B cell (primary cell): ENCODE measurements around the gene RP9. TPM values are rescaled to one million over a fixed set of nuclear protein-coding genes. Genes with fewer than 3 reads are reported as not detected.

Experiments
- ATAC-seq: fragments of 200-7000 bp; cut with Tn5 transposase; one replicate; pipeline ENCODE4 v1.10.0; 2021; ENCODE audit warnings: low read depth, mild to moderate bottlenecking, moderate number of reproducible peaks, moderate library complexity
- CTCF ChIA-PET: fragments of 350-600 bp; sonication (Branson Sonifier 250); formaldehyde crosslinking; loops from one replicate; lab custom pipeline; 2021; ENCODE audit warnings: antibody characterized with exemption, inconsistent platforms; lab: Charles Lee
- POLR2A ChIA-PET: fragments of 350-600 bp; sonication (Branson Sonifier 250); formaldehyde crosslinking; loops from one replicate; lab custom pipeline; 2021; ENCODE audit warnings: antibody characterized with exemption; lab: Charles Lee
- DNase-seq: peaks from one replicate; pipeline ENCODE4 v3.0.0; 2013
- H2AFZ ChIP-seq: 2 replicates; pipeline ENCODE4 v1.6.1; 2012; ENCODE audit warnings: mild to moderate bottlenecking, low read depth, low read length; ENCODE audit not compliant: insufficient read depth, poor library complexity, severe bottlenecking
- H3K27ac ChIP-seq, 2 donors: 1 replicate in 1 of 2; 2 replicates in 1 of 2; pipeline ENCODE4 v1.5.1; 2012 to 2013; ENCODE audit warnings: low read length in 2 of 2, mild to moderate bottlenecking in 2 of 2, moderate library complexity in 1 of 2
- H3K27me3 ChIP-seq, 4 experiments: fragments of 200-600 bp in 1 of 4; sonication (generic) in 1 of 4; replicated peaks in 1 of 4; 1 replicate in 2 of 4; 2 replicates in 2 of 4; pipeline versions ENCODE4 v1.6.1 to v1.7.0; 2013 to 2016; ENCODE audit warnings: low read length in 3 of 4, mild to moderate bottlenecking in 2 of 4, mixed read lengths in 1 of 4, moderate library complexity in 1 of 4; ENCODE audit not compliant: insufficient read depth in 4 of 4, control insufficient read depth in 3 of 4; ENCODE audit errors: control extremely low read depth in 1 of 4
- H3K36me3 ChIP-seq, 2 experiments: replicated peaks in 1 of 2; 1 replicate in 1 of 2; 2 replicates in 1 of 2; pipeline versions ENCODE4 v1.6.1 to v1.7.1; 2013; ENCODE audit warnings: low read length in 1 of 2; ENCODE audit not compliant: insufficient read depth in 2 of 2, control insufficient read depth in 1 of 2; ENCODE audit errors: control extremely low read depth in 1 of 2, extremely low read depth in 1 of 2
- H3K4me1 ChIP-seq, 2 donors: fragments of 200-600 bp in 1 of 2; sonication (generic) in 1 of 2; 1 replicate in 1 of 2; 2 replicates in 1 of 2; pipeline versions ENCODE4 v1.5.1 to v1.6.1; 2013 to 2017; ENCODE audit warnings: low read length in 2 of 2; ENCODE audit not compliant: control insufficient read depth in 2 of 2, insufficient read depth in 2 of 2
- H3K4me2 ChIP-seq: replicated peaks from 2 replicates; pipeline ENCODE3; 2012; ENCODE audit warnings: mild to moderate bottlenecking, low read depth, low read length; ENCODE audit not compliant: poor library complexity, severe bottlenecking
- H3K4me3 ChIP-seq, 5 experiments: fragments of 200-600 bp in 1 of 5; sonication (generic) in 1 of 5; 1 replicate in 3 of 5; 2 replicates in 2 of 5; pipeline versions ENCODE4 v1.5.1 to v1.7.0; 2011 to 2016; ENCODE audit warnings: low read length in 4 of 5, mild to moderate bottlenecking in 4 of 5, low read depth in 2 of 5, control low read depth in 1 of 5, moderate library complexity in 1 of 5; ENCODE audit not compliant: insufficient read depth in 1 of 5; ENCODE audit errors: control extremely low read depth in 1 of 5, extremely low read depth in 1 of 5
- H3K79me2 ChIP-seq: fragments of 200-600 bp; sonication (generic); one replicate; pipeline ENCODE4 v1.6.0; 2016; ENCODE audit warnings: low read length; ENCODE audit not compliant: control insufficient read depth, insufficient read depth
- H3K9ac ChIP-seq: fragments of 200-600 bp; sonication (generic); 2 replicates; pipeline ENCODE4 v1.6.1; 2017; ENCODE audit warnings: mild to moderate bottlenecking, low read length, moderate library complexity
- H3K9me3 ChIP-seq, 3 donors: one replicate each; pipeline versions ENCODE4 v1.6.1 to v1.7.1; 2013; ENCODE audit warnings: low read length in 2 of 3; ENCODE audit not compliant: control insufficient read depth in 2 of 3, insufficient read depth in 1 of 3; ENCODE audit errors: control extremely low read depth in 1 of 3
- H4K20me1 ChIP-seq: 2 replicates; pipeline ENCODE4 v1.6.0; 2012; ENCODE audit warnings: mild to moderate bottlenecking, low read length; ENCODE audit not compliant: insufficient read depth, control insufficient read depth, poor library complexity, severe bottlenecking
- H3K27ac Mint-ChIP-seq: one replicate; pipeline ENCODE4 v1.8.0; 2021; ENCODE audit warnings: mixed read lengths
- H3K27me3 Mint-ChIP-seq: one replicate; pipeline ENCODE4 v1.8.0; 2021; ENCODE audit warnings: mixed read lengths
- H3K4me1 Mint-ChIP-seq: one replicate; pipeline ENCODE4 v1.8.0; 2021; ENCODE audit warnings: mixed read lengths
- H3K4me3 Mint-ChIP-seq: one replicate; pipeline ENCODE4 v1.8.0; 2021; ENCODE audit warnings: mixed read lengths
- H3K9me3 Mint-ChIP-seq: one replicate; pipeline ENCODE4 v1.8.0; 2022; ENCODE audit warnings: mixed read lengths; ENCODE audit not compliant: insufficient read depth
- CTCF ChIP-seq: fragments of 200-600 bp; IDR thresholded peaks from one replicate; pipeline ENCODE4 v1.8.0; 2022; ENCODE audit warnings: antibody characterized with exemption, mild to moderate bottlenecking
- EZH2 ChIP-seq: IDR thresholded peaks from 2 replicates; pipeline ENCODE4 v1.6.1; 2012; ENCODE audit warnings: borderline replicate concordance, low read depth, mild to moderate bottlenecking, moderate library complexity, low read length; ENCODE audit not compliant: insufficient read depth, poor library complexity, severe bottlenecking
- WGBS: methylation state at CpG from one replicate; pipeline ENCODE4 v1.1.5; 2013; ENCODE audit warnings: missing lambda C conversion rate; ENCODE audit not compliant: insufficient coverage; 5-methylcytosine and 5-hydroxymethylcytosine counted together
- intact Hi-C: fragments of 100-400 bp; cut with micrococcal nuclease; formaldehyde crosslinking; loops from one replicate; pipeline ENCODE4 v1.10.0; 2022
- polyA plus RNA-seq: library from polyadenylated mRNA; depleted of rRNA; stranded (reverse); fragments of >200 nt; gene quantifications from 2 replicates; pipeline ENCODE4 v1.2.3, GENCODE V29; 2012
- total RNA-seq, 2 donors: library from RNA; stranded (reverse); fragments of 120-200 nt in 1 of 2; gene quantifications; 1 replicate in 1 of 2; 2 replicates in 1 of 2; pipeline versions ENCODE4 v1.2.3 to v1.2.4, GENCODE V29; 2013 to 2022

Gene RP9
- total and polyA plus RNA-seq, 2 donors (not counting 1 experiment from before 2014, with no cell fraction given): 23.0 to 69.4 TPM

- ChIA-PET CTCF (no interaction called here), POLR2A (no interaction called here)
- Mint-ChIP-seq H3K27me3 (no peaks in the 10 kb centered on the region), H3K4me1 (peaks cover 3% of the 10 kb centered on the region), H3K27ac (no peak overlapping the region), H3K9me3 (no peaks in the 10 kb centered on the region), H3K4me3 (no peak overlapping the region)
- no peaks in the 10 kb centered on the region for H3K9me3 ChIP-seq
- H3K4me2 ChIP-seq: no peak overlapping the region
- intact Hi-C loops: no loop called here
- H3K79me2 ChIP-seq: no peaks in the 10 kb centered on the region
- no peak overlapping the region for H3K9ac ChIP-seq
- no peaks in the 10 kb centered on the region for H3K4me1 ChIP-seq
- H3K4me3 ChIP-seq: no peak overlapping the region
- H3K27ac ChIP-seq: no peak overlapping the region
- no peak overlapping the region for H2AFZ ChIP-seq
- DNase-seq (no peak), ATAC-seq (no peak)
- H4K20me1 ChIP-seq: no peaks in the 10 kb centered on the region
- no peaks in the 10 kb centered on the region for H3K36me3 ChIP-seq
- no peak for TF ChIP-seq CTCF
- no peak for TF ChIP-seq EZH2
- WGBS: no CpG with 5 or more reads among the region's 2 CpGs
- H3K27me3 ChIP-seq: no peaks in the 10 kb centered on the region
These were observed 47.2 kb upstream of the RP9 start for GRCh38 chr7:33156441-33156840.

- H2AFZ ChIP-seq: no peak overlapping the region
- no peak overlapping the region for H3K27ac ChIP-seq
- CTCF ChIA-PET: no interaction called here
- no peak overlapping the region for H3K4me3 ChIP-seq
- H3K79me2 ChIP-seq: no peaks in the 10 kb centered on the region
- no peaks in the 10 kb centered on the region for H3K27me3 ChIP-seq
- H3K36me3 ChIP-seq: no peaks in the 10 kb centered on the region
- no peak for TF ChIP-seq EZH2
- no peak for ATAC-seq
- DNase-seq: no peak
- Mint-ChIP-seq H3K4me1 (peaks cover 3% of the 10 kb centered on the region), H3K4me3 (no peak overlapping the region), H3K9me3 (no peaks in the 10 kb centered on the region), H3K27ac (no peak overlapping the region), H3K27me3 (no peaks in the 10 kb centered on the region)
- no peak overlapping the region for H3K9ac ChIP-seq
- intact Hi-C loops: no loop called here
- no peaks in the 10 kb centered on the region for H3K4me1 ChIP-seq
- H4K20me1 ChIP-seq: no peaks in the 10 kb centered on the region
- no CpG with 5 or more reads among the region's 2 CpGs for WGBS
- POLR2A ChIA-PET: no interaction called here
- H3K4me2 ChIP-seq: no peak overlapping the region
- no peaks in the 10 kb centered on the region for H3K9me3 ChIP-seq
These were observed 46.6 kb upstream of the RP9 start for GRCh38 chr7:33155811-33156210.
